Endothelial cell of hepatic sinusoid (primary cell): ENCODE data around the gene TTC7B.

Experiments
- in situ Hi-C: cut with HindIII; loops from 2 replicates; pipeline ENCODE4 v1.10.0; 2017; ENCODE audit warnings: low sequenced_read_pairs

TTC7B gene

GRCh38 chr14:90569201-90569600 lies 247.0 kb downstream of the TTC7B start:
- in situ Hi-C loops, result no loop called here

GRCh38 chr14:90568405-90568804 lies 247.8 kb downstream of the TTC7B start:
- in situ Hi-C loops, result no loop called here

GRCh38 chr14:90567991-90568390 lies 248.2 kb downstream of the TTC7B start:
- in situ Hi-C loops, result no loop called here

GRCh38 chr14:90567191-90567590 lies 249.0 kb downstream of the TTC7B start:
- in situ Hi-C loops, result no loop called here

- in situ Hi-C loops, result no loop called here
Measured at GRCh38 chr14:90566481-90566880, 249.7 kb downstream of the TTC7B start.

GRCh38 chr14:90564496-90564895 lies 251.7 kb downstream of the TTC7B start:
- in situ Hi-C loops, result no loop called here

GRCh38 chr14:90562652-90563051 lies 253.6 kb downstream of the TTC7B start:
- in situ Hi-C loops, result no loop called here

- in situ Hi-C loops, result no loop called here
Measured at GRCh38 chr14:90561920-90562319, 254.3 kb downstream of the TTC7B start.

- in situ Hi-C loops, result no loop called here
Measured at GRCh38 chr14:90560991-90561390, 255.2 kb downstream of the TTC7B start.

GRCh38 chr14:90560558-90560957 lies 255.7 kb downstream of the TTC7B start:
- in situ Hi-C loops, result no loop called here

GRCh38 chr14:90559811-90560492 lies 256.3 kb downstream of the TTC7B start:
- in situ Hi-C loops, result no loop called here

- in situ Hi-C loops, result no loop called here
Measured at GRCh38 chr14:90558983-90559590, 257.1 kb downstream of the TTC7B start.

GRCh38 chr14:90558041-90558982 lies 257.9 kb downstream of the TTC7B start:
- in situ Hi-C loops, result no loop called here

GRCh38 chr14:90557516-90557915 lies 258.7 kb downstream of the TTC7B start:
- in situ Hi-C loops, result no loop called here

- in situ Hi-C loops, result no loop called here
Measured at GRCh38 chr14:90556666-90557450, 259.4 kb downstream of the TTC7B start.

GRCh38 chr14:90556012-90556477 lies 260.2 kb downstream of the TTC7B start:
- in situ Hi-C loops, result no loop called here

- in situ Hi-C loops, result no loop called here
Measured at GRCh38 chr14:90555126-90556011, 260.9 kb downstream of the TTC7B start.

- in situ Hi-C loops, result loop anchor here (5.0 kb wide), 1 partner anchor 77 kb away; no protein-coding TSS in a partner anchor
Measured at GRCh38 chr14:90554341-90554740, 261.9 kb downstream of the TTC7B start.

- in situ Hi-C loops, result loop anchor here (5.0 kb wide), 1 partner anchor 77 kb away; no protein-coding TSS in a partner anchor
Measured at GRCh38 chr14:90553921-90554336, 262.3 kb downstream of the TTC7B start.
